Measurements from ENCODE around the gene ZDHHC1.

Gene ZDHHC1

DNA sequence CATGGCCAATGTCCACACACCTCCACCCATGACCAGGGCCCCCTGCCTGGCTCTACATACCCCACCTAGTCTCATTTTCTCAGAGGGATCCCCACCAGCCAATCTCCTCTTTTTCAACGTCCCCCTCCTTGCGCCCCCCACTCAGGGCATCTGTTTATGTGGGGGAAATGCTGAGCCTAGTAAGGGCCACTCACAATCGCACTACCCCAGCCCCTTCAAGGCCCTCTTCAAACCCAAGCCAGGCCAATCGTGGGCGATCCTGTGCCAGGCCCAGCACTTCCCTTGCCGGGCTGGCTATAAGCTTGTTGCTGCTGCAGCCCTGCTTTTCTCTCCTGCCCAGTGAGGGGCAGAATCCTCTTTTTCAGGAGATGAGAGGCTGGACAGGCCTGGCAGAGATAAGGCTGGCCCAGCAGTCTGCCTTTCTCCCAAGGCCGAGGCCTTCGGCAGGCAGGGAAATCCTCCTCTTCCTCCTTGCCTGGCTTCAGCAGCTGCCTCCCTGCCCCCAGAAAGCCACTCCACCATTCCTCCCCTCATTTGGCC, 30.8 kb upstream of the ZDHHC1 start:
- DNase-seq, result no peak

DNA sequence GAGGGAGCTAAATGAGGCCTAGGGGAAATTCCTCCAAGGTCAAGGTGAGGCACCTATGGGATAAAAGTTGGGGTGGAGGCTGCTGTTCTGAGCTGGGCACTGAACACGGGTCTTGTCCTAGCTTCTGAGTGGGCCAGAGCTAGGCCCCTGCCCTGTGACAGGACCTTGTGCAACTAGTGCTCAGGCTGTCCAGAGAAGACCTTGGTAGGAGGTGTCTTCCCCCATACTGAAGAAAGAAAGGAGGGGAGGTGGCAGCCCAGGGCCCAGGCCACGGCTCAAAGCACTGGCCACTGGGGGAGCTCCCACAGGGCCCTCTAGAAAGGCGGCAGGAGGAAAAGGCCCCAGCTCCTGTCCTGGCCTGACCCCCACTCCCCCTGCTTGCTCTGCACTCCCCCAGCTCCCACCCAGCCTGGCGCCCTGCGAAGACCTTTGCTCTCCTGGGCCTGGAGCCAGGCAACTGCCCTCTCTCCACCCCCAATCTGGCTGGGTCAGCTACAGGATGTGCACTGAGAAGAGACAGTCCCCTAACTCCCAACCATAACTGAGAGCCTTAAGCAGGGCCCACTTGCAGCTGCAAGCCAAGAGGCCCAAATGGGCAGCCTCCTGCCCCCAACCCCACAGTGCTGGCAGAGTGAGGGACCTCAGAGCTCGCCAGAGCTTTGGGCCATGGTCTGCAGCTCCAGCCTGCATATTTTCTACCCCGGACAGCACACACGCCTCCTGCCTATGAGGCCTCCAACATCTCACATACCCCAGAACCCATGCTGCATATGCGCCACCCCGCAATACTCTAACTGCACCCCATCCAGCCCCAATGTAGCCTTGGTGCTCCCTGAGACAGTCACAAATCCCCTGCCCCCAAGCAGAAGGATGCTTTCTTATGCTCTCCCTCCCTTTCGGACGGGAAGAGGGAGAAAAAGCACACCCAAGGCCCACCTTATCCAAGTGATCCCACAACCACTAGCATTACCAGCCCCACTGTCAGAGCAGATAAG, 29.9 kb upstream of the ZDHHC1 start:
- no peak for DNase-seq

DNA sequence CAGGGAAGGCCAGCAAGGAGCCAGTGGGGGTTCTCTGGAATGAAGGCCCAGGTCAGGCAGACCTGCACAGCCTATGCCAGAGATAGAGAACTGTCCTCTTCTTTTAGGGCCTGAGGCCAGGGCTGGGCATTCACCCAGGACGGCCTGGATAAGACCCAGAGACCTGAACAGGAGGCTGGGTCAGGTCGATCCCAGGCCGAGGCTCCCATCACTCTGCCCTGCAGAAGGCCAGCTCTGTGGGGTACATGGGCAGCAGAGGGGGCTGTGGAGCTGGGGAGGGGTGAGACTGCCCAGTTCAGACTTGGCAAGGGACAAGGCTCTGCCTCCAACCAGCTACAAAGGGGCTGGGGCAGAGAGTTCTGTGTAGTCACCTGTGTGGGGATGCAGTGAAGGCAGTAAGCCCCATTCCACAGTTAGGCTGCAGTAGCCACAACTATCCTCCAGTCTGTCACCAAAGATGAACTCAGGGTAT, 29.2 kb upstream of the ZDHHC1 start:
- DNase-seq, result no peak

DNA sequence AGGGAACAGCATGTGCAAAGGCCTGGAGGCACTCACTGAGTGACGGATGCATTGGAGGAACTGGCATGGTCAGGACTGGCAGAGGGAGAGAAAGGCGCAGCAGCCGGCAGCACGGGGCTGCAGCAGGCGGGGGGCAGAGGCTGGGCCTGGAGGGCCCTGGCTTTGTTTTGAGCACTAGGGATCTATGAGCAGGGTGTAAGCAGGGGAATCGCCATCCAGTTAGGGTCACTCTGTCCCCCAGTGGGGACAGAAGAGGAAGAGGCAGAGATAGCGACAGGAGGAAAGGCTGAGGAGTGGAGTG, 28.8 kb upstream of the ZDHHC1 start:
- no peak for DNase-seq

DNA sequence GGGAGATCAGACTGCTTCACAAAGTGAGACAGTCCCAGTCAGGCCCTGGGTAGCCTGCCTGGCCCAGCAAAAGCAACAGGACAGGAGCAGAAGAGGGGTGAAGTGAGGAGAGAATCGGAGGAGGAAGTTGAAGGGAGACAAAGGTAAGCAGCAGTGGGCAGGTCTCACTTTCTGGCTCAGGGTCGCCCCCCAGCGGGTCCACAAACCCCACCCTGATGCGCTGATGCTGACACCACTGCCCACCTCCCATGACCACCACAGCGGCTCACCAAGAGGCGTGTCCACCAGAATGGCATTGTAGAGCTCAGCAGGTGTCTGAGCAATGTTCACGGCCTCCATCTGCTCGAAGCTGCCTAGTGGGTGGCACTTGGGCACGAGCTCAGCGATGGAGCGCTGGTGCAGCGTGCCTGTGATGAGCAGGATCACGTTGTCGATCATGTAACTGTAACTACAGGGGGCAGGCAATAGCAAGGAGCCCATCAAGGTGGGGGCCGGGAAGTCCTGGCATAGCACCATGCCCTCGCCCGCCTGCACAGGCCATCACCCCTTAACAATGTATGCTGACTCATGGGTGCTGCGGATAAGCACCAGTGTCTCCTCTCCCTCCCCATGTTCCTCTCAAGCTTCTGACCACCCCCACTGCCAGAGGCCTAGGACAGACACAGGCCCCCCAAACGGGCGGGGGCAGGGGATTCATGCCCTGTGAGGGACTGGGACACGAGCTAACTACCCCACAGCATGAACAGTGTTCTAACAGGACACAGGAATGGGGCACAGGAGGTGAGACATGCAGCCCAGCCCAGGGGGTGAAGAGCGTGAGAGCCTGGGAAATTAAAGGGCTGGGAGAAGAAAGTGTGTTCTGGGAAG, 28.2 kb upstream of the ZDHHC1 start:
- no peak for DNase-seq

DNA sequence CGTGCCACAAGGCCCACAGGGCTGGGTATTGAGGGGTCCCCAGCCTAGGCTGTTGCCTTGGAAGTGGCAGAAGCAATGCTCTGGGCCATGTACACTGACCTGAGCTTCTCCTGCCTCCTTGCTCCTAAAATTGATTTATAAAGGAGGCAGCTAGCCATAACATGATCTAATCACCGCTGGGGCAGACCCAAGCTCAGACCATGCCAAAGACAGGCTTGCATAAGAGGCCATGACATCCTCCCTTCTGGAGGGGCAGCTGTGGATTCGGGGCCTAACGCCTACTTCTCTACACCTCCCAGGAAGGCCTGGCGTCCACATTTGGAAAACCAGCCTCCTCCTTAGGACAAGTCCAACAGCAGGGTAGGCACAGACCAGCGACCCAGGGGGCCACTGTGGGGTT, 27.0 kb upstream of the ZDHHC1 start:
- no peak for DNase-seq

DNA sequence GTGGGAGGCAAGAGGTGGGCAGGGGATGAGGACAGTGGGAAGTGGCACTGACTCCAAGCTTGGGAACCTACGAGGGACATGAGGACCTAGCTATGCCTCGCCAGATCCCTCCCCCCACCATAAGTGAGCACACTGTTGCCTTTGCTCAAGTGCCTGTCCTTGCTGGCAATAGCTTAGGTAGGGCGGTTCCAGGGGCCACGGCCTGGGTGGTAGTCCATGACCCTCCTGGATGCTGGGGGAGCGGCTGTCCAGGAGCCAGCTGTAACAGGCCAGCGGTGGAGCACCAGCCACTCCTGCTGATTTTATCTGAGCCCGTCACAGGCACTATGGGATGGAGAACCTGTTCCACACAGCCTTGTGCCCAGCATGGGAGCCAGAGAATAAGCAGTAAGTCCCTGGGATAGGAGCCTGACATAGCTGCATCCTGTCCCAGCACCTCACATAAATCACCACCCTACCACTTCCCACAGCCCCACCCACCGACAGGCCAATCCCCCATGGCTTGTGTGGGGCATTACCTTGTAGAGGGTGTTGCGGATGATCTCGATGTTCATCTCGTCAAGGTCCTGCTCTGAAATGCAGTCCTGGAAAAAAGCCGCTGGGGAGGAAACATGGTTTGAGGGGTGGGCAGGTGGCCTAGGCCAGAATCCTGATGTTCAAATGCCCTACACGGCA, 26.4 kb upstream of the ZDHHC1 start:
- no peak for DNase-seq

DNA sequence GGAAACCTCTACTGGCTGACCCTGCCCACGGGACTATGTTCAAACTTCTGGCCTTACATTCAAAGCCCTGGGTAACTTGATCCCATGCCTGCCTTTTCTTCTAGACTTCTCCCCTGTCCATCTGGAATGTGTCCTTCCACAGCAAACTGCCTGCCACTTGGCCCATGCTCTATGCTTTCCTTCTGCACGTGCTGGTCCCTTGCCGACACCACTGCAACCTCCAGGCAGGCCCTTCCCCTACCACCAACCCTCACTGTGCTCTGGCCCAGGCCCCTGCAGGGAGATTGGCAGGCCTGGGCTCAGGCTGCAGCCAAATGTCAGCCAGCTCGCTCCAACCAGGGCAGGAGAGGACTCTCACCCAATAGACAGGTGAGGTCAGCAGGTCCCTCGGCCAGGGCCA, 25.6 kb upstream of the ZDHHC1 start:
- no peak for DNase-seq

DNA sequence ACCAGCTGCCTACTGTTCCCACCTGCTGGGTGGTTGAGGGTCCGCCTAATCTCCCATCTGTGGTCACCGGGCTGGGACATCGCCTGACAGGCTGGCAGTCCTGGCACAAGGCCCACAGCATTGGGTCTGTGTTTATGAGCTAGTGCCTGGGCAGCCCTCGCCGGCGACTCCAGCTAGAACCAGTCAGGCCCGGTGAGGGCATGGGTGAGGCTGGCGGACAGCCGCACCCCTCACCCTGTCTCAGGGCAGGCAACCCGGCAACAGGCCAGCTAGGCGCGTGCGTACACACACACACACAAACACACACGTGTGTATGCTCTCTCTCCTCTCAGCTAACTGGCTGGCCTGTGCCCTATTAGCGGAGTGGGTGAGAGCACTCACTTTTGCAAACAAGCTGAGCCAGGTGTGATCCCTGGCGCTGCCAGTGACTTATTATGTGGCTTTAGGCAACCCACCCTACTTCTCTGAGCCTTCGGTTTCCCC, 25.0 kb upstream of the ZDHHC1 start:
- no peak for DNase-seq

DNA sequence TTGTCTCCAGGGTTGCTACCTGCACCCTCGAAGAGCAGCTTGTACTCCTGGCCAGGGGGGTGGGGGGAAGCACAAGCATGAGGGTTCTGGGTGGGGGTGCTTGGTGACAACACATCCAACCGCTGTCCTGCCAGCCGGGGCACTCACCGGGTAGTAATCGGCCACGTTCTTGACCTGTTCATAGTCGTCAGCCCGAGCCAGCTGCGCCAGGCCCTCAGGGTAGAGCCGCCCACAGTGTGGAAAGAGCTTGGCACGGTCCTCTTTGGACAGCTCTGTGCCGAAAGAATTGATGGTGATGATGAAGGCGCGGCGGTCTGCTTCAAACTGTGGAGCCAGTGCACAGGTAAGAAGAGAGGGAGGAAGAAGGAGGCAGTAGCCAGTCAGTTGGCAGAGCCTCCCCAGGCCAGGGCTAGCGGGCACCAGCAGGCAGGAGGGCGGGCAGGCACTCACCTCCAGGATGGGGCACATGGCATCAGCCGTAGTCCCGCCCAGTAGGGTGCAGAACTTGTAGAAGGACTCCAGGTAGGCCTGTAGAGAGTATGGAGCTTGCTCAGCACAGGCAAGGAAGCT, 22.6 kb upstream of the ZDHHC1 start:
- DNase-seq, result no peak

DNA sequence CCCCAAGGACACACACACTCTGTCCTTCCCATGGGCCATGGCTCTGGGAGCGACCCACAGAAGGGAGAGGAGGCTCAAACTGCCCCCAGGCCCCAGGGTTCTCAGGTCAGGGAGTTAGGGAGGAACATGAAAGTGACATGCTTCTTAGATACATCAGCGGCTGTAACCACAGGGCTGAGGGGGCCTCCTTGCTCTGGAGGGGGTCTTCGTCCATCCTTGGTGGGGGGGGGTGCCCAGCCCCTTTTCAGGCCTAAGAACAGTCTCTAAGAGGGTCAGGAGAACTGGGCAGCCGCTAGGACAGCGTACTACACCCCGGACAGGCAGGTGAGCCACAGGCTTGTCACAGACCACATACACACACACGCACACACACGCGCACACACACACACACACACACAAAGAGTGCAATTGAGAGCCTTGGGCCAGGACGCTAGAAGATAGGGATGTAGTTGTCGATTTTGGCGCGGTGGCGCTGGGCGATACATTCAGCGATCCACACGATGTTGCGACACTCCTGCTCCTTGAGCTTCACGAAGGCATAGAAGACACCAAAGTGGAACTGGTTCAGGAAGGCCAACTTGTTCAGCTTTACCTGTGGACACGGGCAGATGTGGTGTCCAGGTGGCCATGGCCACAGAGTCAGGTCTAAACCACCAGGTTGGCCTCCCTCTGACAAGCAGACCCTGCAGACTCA, 22.0 kb upstream of the ZDHHC1 start:
- DNase-seq, result no peak

DNA sequence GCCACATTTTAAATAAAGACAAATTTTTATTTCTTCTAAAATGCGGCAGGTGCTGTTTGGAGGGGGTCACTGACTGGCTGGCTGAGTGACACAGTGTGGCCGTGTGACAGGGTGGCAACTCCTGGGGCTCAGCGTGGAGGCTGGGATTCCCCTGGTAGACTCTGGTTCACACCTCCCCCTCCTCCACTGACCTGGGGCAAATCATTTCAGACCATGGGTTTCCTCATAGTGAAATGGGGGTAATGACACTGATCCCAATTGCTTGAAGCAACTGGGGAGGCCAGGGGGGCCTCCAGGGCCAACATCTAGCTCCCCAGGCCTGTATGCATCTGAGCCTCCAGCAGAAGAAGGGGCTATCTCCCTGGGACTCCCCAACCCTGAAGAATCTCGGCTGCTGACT, 21.2 kb upstream of the ZDHHC1 start:
- no peak for DNase-seq

DNA sequence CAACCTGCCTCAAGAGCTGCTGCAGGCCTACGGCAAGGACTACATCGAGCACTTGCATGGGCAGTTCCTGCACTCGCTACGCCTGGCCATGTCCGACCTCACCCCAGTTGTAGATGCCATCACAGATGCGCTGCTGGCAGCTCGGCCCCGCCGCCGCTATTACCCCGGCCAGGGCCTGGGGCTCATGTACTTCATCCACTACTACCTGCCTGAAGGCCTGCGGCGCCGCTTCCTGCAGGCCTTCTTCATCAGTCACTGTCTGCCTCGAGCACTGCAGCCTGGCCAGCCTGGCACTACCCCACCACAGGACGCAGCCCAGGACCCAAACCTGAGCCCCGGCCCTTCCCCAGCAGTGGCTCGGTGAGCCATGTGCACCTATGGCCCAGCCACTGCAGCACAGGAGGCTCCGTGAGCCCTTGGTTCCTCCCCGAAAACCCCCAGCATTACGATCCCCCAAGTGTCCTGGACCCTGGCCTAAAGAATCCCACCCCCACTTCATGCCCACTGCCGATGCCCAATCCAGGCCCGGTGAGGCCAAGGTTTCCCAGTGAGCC, 20.4 kb upstream of the ZDHHC1 start:
- no peak for DNase-seq

DNA sequence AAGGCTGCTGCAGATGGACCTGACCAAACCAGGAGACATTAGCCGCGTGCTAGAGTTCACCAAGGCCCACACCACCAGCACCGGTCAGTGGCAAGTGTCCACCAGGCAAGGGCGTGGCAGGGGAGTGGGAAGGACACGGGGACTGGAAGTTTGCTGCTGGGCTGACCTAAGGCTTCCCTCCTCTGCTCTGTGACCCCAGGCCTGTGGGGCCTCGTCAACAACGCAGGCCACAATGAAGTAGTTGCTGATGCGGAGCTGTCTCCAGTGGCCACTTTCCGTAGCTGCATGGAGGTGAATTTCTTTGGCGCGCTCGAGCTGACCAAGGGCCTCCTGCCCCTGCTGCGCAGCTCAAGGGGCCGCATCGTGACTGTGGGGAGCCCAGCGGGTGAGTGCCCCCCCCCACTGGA, 19.5 kb upstream of the ZDHHC1 start:
- no peak for DNase-seq

DNA sequence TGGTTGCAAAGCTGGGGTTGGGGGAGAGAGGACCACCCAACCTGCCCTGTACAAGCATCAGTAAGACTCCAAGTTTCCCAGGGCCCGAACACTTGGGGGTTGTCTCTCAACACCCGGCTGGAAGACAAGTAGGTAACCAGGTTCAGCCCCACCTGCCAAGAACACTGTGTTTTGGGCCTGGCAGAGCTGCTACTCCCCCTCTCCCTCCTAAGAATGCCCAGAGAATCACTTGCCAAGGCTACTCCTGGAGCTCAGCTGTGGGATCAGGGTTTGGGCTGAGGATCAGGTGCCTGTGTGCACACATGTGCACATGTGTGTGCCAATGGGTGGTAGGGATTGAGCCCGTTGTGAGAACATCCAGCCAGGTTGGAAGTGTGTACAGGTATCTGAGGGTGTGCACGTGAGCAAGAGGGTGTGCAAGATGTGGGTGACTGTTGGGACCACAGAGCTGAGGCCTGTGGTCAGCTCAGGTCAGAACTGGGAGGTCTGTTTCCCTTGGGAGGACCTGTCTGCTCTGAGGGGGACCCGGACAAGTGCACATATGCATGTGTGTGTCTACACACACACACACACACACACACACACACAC, 16.9 kb upstream of the ZDHHC1 start:
- no peak for DNase-seq

DNA sequence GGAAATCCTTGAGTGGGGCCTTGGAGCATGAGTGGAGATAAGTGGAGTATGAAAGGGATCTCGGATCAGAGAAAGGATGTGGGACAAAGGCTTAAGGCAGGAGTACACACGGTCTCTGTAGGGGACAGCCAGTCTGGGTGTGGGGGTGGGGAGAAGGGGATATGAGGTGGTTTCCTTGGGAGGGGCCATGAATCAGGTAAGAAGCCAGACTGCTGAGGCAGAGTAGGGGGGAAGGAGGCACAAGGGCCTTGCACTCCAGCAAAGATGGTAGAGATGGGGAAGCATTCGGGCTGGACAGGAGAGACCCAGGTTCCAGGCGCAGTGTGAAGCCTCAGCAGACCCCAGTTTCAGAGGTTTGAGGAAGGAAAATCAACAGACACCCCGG, 16.2 kb upstream of the ZDHHC1 start:
- no peak for DNase-seq

DNA sequence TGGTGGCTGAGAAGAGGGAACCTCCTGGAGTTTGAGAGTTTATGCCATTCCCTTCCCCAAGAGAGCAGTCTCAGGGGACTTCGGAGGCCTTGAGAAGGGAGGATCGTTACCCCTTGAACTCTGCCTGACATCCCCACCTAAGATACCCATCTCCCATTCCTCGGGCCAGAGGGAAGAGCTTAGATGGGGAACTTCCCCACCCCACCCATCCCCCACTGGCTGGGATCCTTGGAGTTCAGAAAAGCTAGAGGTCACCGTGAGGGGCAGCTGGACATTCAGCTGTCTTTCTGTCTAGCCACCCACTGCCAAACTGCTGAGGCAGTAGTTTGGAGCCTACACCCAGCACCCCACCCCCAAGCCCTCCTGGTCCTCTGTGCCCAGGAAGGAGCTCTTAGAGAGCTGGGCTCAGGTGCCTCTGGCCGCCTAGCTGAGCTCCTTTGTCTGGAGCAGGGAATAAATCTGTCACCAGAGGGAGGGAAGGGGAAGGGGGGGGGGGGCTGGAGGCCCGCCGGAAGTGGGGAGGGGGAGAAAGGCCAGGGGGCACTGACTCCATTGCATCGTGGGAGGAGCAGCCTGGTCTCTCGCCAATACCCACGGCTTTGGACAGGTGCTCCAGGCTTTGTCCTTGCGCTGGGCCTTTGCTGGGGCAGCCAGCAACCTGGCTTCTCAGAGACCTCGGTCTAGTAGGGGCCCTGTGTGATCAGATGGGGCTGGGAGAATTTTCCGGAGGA, 15.7 kb upstream of the ZDHHC1 start:
- no peak for DNase-seq

DNA sequence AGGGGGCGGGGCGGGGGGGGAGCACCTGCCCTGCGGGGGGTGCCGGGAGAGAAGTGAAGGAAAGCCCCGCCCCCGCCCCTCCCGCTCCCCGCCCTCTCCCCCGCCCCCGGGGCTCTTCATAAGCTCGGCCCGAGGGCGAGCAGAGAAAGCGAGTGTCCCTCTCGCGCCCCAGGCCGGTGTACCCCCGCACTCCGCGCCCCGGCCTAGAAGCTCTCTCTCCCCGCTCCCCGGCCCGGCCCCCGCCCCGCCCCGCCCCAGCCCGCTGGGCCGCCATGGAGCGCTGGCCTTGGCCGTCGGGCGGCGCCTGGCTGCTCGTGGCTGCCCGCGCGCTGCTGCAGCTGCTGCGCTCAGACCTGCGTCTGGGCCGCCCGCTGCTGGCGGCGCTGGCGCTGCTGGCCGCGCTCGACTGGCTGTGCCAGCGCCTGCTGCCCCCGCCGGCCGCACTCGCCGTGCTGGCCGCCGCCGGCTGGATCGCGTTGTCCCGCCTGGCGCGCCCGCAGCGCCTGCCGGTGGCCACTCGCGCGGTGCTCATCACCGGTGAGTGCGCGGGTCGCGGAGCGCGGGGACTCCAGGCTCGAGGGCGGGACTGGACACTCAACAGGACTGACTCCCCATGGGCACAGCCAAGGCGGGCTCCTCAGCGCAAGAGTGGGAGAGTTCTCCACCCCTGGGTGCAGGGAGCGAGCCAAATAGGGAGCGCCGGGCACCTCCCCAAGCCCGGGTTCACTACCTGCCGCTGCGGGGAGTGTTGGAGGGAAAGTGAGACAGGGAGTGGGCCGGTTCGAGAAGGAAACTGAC, 14.9 kb upstream of the ZDHHC1 start, which contains the start of gene HSD11B2:
Gene HSD11B2 (plus strand): TSS at position 145 of the 798 bp plus-strand sequence. CDS start 128 bp downstream, at position 273.
- DNase-seq, result no peak

DNA sequence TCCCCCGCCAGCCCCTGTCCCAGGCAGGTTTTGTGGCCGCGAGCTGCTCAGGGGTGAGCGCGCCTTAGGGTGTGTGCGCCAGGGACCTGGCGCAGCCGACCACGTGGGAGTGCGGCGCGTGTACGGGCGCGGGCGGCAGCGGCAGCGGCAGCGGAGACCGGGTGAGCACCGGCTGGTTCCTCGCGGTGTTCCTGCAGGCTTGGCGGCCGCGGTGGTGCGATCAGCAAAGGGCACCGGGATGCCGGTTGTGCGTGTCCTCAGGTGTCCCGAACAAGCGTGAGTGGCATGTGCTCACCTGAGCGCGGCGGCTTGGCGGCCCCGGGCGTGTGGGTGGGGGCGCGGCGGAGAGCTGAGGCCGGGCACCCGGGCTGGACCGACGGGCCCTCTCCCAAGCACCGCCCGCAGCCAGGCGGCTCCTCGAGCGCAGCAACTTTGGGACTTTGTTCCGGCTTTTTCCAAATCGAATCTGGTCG, 14.3 kb upstream of the ZDHHC1 start:
- no peak for DNase-seq
